Nucleus accumbens (tissue), 56 donors: ENCODE measurements around the gene BIRC5.
A peak's percentile ranks its signal among the peaks of the same experiment; 100 is the strongest.
"Not testable (repeated sequence)": the region's sequence is repeated elsewhere in the genome, so short reads cannot be mapped to it uniquely, and the experiment has no call there.

Source experiments
- DNase-seq, 56 donors: peaks; one replicate each; lab custom pipeline; 2025; lab: John Stamatoyannopoulos, UW

BIRC5 gene

GRCh38 chr17:78253636-78253945 lies 39.5 kb downstream of the BIRC5 start:
- not testable (repeated sequence) for DNase-seq

- peak in 54 of 56 donors; percentile 47 to 91 (median 78) for DNase-seq
Measured at GRCh38 chr17:78253946-78254672, 40.1 kb downstream of the BIRC5 start.

DNA sequence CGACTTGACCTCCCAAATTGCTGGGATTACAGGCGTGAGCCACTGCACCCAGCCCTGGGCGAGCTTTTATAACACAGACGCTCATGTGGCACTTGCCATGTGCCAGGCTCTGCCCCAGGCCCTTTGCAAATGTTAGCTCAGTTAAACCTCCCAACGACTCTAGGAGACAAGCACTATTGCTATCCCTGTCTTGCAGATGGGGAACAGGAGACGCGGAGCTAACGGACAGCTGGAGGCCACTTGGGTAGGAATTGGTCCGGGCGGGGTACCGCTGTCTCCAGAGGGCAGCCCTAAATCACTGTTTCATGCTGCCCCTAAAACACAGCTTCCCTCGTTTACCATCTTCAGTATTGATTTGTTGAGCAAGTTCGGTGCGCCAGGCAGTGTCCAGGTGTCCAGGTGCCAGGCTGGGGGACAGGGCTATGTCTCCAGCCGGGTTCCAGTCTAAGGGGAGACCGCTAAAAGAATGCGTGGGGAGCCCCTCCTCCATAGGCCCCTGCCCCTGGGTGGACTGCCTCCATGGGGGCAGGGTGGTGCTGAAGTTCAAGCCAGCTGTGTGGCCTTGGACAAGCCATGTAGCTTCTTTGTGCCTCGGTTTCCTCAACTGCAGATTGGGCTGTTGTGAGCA lies 41.1 kb downstream of the BIRC5 start:
- DNase-seq: no peak

DNA sequence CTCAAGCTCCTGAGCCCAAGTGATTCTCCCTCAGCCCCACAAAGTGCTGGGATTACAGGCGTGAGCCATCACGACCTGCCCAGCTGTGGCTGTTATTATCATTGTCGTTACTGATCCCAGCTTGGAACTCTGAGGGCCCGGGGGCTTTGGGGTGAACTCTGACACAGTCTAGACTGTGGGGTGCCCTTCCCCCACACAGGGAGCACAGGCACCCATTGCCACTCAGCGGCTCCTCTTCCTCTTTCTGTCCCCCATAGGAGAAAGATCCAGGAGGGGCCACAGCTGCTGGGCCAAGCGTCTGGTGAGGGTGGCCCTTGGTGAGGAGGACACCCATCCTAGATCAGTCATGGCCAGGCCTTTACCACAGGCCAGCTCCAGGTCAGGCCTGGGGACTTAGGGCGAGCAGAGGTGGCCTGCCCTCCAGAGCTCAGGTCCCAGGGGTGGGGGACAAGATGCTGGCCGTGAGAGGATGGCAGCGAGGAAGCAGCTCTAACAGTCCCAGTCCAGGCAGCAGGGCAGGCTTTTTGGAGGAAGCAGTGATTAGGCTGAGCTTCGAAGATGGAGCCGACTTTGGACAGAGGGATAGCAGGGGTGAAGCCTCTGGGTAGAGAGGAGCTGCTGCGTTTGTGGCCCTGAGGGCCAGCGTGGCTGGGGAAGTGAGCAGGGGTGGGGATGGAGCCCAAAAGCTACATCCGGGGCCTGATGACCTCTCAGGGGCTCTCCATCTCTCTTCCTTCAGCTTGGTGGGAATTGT lies 42.1 kb downstream of the BIRC5 start:
- no peak for DNase-seq

DNA sequence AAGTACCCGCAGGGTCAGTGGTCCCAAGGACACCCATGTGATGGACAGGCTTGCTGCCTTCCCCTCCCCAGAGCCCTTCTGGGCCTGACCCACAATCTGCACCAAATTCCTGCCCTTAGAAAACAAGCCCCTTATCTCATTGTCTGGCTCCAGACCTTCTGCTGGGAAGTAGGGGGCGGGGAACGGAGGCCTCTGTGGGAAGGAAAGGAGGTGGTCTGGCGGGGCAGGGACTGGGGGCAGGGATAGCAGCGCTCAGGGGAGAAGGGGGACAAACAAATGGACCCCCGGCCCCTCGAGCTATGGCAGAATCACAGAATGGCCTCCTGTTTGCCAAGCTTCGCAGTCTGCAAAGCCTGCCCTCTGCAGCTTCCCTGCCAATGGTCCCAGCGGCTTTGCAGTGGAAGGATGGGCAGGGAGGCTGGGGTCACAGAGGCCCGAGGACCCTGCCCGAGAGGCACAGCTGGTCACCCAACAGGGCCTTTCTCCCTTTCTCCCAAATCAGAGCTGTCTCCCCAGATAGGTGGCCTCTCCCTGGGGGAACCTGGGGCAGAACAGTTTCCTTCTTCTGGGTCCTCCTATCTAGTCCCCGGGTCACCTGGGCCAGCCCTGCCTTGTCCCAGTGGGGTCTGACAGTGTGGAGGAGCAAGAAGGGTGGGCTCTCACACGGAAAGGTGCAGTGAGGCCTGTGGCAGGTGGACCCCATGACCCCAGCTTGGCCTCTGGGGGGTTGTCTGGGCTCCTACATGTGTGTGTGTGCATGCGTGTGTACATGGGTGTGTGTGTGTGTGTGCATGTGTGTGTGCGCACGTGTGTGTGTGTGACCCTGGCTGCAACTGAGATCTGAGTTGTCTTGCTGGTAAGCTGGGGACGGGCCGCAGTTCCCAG lies 42.9 kb downstream of the BIRC5 start:
- DNase-seq: no peak

DNA sequence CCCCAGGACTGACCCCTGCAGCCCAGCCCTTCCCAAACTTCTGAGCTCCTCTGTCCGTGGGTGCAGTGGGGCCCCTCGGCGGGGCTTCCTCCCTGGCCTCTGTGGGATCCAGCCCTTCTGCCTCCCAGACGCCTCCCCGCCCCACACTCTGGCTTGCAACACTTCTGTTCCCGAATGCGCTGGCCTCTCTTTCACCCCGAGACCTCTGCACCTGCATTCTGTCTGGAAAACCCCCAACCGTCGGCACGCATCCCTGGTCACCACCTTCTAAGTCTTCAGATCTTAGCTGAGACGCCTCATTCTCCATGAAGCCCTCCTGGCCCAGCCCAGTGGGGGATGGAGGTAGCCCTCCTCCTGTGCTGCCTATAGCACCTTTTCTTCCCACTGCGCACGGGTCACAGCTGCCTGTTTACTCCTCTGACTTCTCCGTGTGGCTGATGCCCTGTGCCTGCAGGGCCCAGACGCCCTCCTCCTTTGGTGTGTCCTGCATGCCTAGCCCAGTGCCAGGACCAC lies 43.8 kb downstream of the BIRC5 start:
- no peak for DNase-seq

DNA sequence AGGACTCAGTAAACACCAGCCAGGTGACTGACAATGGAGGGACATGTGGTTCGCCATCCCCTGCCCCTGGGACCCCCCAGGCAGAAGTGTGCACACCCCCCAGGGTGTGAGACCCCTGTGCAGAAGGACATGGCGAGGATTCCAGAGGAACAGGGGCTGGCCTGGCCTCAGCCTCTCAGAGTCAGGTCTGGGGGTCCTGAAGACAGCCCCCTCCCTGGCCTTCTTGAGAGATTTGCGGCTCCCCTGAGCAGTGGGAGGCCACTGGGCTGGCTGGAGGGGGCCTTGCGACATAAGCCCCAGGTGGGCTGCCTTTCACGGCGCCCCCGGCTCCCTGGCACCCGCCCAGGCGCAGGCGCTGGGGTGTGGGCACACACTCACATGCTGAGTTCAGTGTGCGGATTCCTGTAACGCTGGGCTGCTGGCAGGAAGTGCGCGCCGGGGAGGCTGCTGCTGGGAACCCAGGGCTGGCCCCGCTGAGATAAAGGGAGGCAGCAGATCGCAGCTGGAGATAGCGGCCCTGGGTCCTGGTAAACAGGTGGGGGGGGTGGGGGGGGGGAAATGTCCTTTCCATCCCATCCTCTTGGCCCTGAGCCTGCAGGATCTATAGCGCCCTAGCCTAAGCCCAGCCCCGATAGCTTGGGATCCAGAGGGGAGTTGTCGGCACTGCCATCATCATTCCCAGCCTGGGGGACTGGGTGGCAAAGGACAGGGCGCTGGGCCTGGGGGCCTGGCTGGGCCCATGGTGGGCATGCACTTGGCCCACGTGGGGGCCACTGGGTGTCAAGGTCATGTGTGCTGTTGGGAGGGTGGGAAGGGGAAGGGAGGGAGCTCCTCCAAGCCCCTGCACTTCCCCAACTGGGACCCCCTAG lies 44.5 kb downstream of the BIRC5 start:
- DNase-seq: no peak

- no peak for DNase-seq
Measured at GRCh38 chr17:78259192-78259554, 45.1 kb downstream of the BIRC5 start.

GRCh38 chr17:78263063-78263735 lies 49.1 kb downstream of the BIRC5 start:
- peak in 1 of 56 donors; percentile 36 for DNase-seq

- DNase-seq: no peak
Measured at GRCh38 chr17:78263736-78264340, 49.8 kb downstream of the BIRC5 start.

DNA sequence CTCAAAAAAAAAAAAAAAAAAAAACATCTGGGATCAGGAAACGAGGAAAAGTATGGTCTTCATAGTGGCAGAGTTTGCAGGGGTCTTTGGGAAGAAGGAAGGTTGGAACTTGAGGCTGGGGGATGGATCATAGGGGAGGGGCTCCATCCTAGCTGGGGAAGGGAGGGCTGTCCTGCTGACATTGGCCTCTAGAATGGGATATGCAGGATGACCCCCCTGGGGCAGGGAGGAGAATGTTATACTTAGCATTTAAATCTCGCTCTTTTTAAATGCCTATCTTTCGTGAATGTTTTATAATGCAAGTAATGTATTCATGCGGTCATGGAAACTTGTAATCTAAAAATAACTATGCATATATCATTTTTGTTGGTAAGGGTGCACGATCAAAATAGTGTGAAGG lies 50.5 kb downstream of the BIRC5 start:
- DNase-seq: no peak

GRCh38 chr17:78265121-78265520 lies 51.1 kb downstream of the BIRC5 start:
- DNase-seq: no peak

DNA sequence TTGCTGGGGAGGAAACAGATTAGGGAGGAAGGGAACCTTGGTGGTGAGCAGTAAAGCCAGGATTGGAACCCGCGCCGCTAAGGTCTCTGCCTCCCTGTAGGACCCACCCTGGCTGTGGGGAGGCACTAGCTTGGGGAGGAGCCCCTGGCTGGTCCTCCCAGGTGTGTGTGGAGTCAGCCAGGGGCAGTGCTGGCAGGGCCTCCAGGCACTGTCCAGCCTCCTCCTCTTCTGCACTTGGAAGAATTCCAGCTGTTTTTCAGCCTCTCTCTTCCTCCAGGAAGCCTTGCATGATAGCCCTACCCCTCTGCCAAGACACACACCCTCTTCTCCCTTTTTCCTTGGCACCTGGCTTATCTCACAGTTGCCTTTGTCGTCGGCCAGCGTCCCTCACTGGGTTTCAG lies 52.2 kb downstream of the BIRC5 start:
- DNase-seq: no peak

DNA sequence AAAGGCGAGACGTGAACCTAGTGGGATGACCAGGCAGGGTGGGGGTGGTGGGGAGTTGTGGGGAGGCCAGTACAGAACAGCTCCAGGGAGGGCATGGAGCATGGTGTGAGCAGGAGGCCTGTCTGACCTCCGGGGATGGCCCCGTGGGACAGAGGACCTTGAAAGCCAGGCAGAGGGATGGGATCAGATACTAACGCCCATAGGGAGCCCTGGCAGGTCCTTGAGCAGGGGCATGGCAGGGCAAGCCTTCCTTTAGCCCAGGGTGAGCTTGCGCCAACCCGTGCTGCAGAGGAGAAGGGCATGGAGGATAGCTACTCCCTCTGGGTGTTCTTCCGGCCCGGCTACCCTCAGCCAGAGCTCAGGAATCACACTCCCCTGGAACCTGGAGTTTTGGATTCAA lies 52.7 kb downstream of the BIRC5 start:
- no peak for DNase-seq

GRCh38 chr17:78267253-78268073 lies 53.4 kb downstream of the BIRC5 start:
- DNase-seq: no peak

DNA sequence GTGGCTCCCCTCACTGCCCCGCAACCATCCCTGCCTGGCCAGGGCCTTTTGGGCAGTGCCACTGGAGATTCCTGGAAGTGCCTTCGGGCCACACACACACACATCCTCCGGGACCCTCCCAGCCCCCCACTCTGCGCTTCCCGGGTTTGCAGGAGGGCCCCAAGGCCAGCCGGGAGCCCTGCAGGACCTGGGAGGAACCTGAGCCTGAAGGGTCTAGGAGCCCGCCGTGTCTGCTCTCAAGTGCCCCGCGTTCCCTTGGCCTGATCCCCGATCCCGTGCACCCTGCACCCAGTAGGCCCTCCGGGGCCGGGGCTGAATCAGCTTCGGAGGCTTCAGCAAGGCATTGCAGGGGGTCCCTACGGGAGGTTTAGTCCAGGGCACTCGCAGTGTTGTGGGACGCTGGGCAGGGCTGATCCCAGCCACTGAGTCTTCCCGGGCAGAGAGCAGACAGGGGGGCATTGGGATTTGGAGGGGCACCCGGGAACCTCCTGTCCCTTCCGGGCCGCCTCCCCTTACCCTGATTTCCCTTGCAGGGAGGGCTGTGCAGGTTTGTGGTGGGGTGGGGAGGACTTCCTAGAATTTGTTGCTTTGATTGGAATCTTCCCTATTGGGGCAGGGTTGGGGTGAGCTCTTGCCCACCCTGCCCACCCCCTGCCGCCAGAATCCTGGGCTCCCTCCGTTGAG lies 54.3 kb downstream of the BIRC5 start:
- no peak for DNase-seq
